HG02759 (cell line): ENCODE results near the gene AJAP1.

Source experiments
- ATAC-seq: cut with Tn5 transposase; IDR thresholded peaks from one replicate; pipeline ENCODE4 v1.9.1; 2021; ENCODE audit warnings: mild to moderate bottlenecking, moderate library complexity; ENCODE audit not compliant: unreplicated experiment

AJAP1 gene

GRCh38 chr1:4676253-4676652 is 21.8 kb downstream of the AJAP1 start:
- no peak for ATAC-seq

GRCh38 chr1:4677608-4678007 is 23.2 kb downstream of the AJAP1 start:
- ATAC-seq, result no peak

GRCh38 chr1:4678066-4678717 is 23.8 kb downstream of the AJAP1 start:
- ATAC-seq, result no peak

GRCh38 chr1:4681026-4681425 is 26.6 kb downstream of the AJAP1 start:
- ATAC-seq, result no peak

- no peak for ATAC-seq
Observed at GRCh38 chr1:4682607-4683220, 28.3 kb downstream of the AJAP1 start.

- ATAC-seq, result no peak
Observed at GRCh38 chr1:4684136-4684535, 29.7 kb downstream of the AJAP1 start.

- ATAC-seq, result no peak
Observed at GRCh38 chr1:4684864-4685522, 30.6 kb downstream of the AJAP1 start.

GRCh38 chr1:4685523-4685865 is 31.1 kb downstream of the AJAP1 start:
- ATAC-seq, result no peak

GRCh38 chr1:4687943-4688342 is 33.5 kb downstream of the AJAP1 start:
- ATAC-seq, result no peak

- no peak for ATAC-seq
Observed at GRCh38 chr1:4689271-4689935, 35.0 kb downstream of the AJAP1 start.

GRCh38 chr1:4689941-4690635 is 35.7 kb downstream of the AJAP1 start:
- ATAC-seq, result no peak

- no peak for ATAC-seq
Observed at GRCh38 chr1:4690951-4691675, 36.7 kb downstream of the AJAP1 start.

GRCh38 chr1:4691766-4692405 is 37.5 kb downstream of the AJAP1 start:
- no peak for ATAC-seq

- ATAC-seq, result no peak
Observed at GRCh38 chr1:4692437-4692836, 38.0 kb downstream of the AJAP1 start.

- no peak for ATAC-seq
Observed at GRCh38 chr1:4693331-4693730, 38.9 kb downstream of the AJAP1 start.

- no peak for ATAC-seq
Observed at GRCh38 chr1:4693891-4694290, 39.5 kb downstream of the AJAP1 start.

- ATAC-seq, result no peak
Observed at GRCh38 chr1:4694492-4694891, 40.1 kb downstream of the AJAP1 start.

- no peak for ATAC-seq
Observed at GRCh38 chr1:4695241-4695640, 40.8 kb downstream of the AJAP1 start.

GRCh38 chr1:4696161-4696745 is 41.8 kb downstream of the AJAP1 start:
- no peak for ATAC-seq

- ATAC-seq, result no peak
Observed at GRCh38 chr1:4696753-4697152, 42.3 kb downstream of the AJAP1 start.
